Measurements from ENCODE around the gene ZNF500. TPM values are rescaled to one million over a fixed set of nuclear protein-coding genes. Genes with fewer than 3 reads are reported as not detected.

Gene ZNF500
- total and polyA plus RNA-seq, 10 of the 15 experiments (the other 5 are each of a cell fraction or from before 2014, with no cell fraction given): 0.99 to 13.1 (median 5.5) TPM

GRCh38 chr16:4788489-4788889 lies 21.5 kb upstream of the ZNF500 start:
- FAIRE-seq: no peak
- H3K79me2 ChIP-seq (ENCODE audit: control insufficient read depth, insufficient read depth, low read length): no peaks in the 10 kb centered on the region
- H3K9me3 ChIP-seq (replicated peaks; ENCODE audit: control insufficient read depth, insufficient read depth, low read length): no peaks in the 10 kb centered on the region
- ATAC-seq: no peak
- no peaks in the 10 kb centered on the region for H3K36me3 ChIP-seq (ENCODE audit: control insufficient read depth in 2 of 2, insufficient read depth in 2 of 2, low read length in 1 of 2)
- in situ Hi-C loops (cut with MboI): no loop called here
- CTCF ChIA-PET: interaction anchor here (1.1 kb wide), 1 partner anchor 54 kb away, joined by 3 read pairs; the partner anchor contains the start of genes ANKS3 and DNAAF8
- BruUV-seq (replicated peaks): no TSS peak
- H3K27me3 ChIP-seq (replicated peaks in 1 of 2; ENCODE audit: control insufficient read depth in 2 of 2, insufficient read depth in 2 of 2, low read length in 1 of 2): no peaks in the 10 kb centered on the region
- RAD21 ChIA-PET (ENCODE audit: unreplicated experiment): no interaction called here
- no peak for DNase-seq (ENCODE audit: low read depth, low spot score)
- no peaks in the 10 kb centered on the region for H4K20me1 ChIP-seq (ENCODE audit: control insufficient read depth, insufficient read depth)
- no peak overlapping the region for H2AFZ ChIP-seq (ENCODE audit: control insufficient read depth, low read depth, low read length)
- no peak overlapping the region for H3K9ac ChIP-seq (ENCODE audit: control insufficient read depth, insufficient read depth, low read length)
- no peak overlapping the region for H3K4me3 ChIP-seq
- intact Hi-C loops (cut with micrococcal nuclease; ENCODE audit: unreplicated experiment): no loop called here
- TF ChIP-seq RELA (IDR thresholded peaks at IDR 0.05; ENCODE audit: borderline replicate concordance, partially characterized antibody) (no peak), ZSCAN29 (IDR thresholded peaks at IDR 0.05) (no peak), JUNB (IDR thresholded peaks at IDR 0.05) (no peak), STAT1 (conservative IDR thresholded peaks at IDR 0.05) (no peak)
- POLR2A ChIA-PET: no interaction called here
- no peak overlapping the region for H3K27ac ChIP-seq (ENCODE audit: control insufficient read depth, insufficient read depth)
- SMC1A ChIA-PET (ENCODE audit: uncharacterized antibody, unreplicated experiment): no interaction called here
- H3K4me1 ChIP-seq (ENCODE audit: control insufficient read depth, insufficient read depth, low read length): no peaks in the 10 kb centered on the region
- no peak overlapping the region for H3K4me2 ChIP-seq (ENCODE audit: control insufficient read depth, insufficient read depth)
- WGBS (ENCODE audit: insufficient coverage, insufficient replicate concordance, low lambda C conversion rate, missing lambda C conversion rate): 50% methylated on average over 9 of the region's 9 CpGs

GRCh38 chr16:4787627-4788482 lies 20.9 kb upstream of the ZNF500 start, which contains the start of gene SEPTIN12:
SEPTIN12 (minus strand) TSS chr16:4788345; CDS start chr16:4787645, 700 bp downstream.
- no peak within 1 kb of the TSS for H3K4me2 ChIP-seq (ENCODE audit: control insufficient read depth, insufficient read depth)
- BruUV-seq (replicated peaks): no TSS peak
- ChIA-PET CTCF (interaction anchor here (1.1 kb wide), 1 partner anchor 54 kb away, joined by 3 read pairs; the partner anchor contains the start of genes ANKS3 and DNAAF8), POLR2A (no interaction called here), RAD21 (ENCODE audit: unreplicated experiment) (no interaction called here), SMC1A (ENCODE audit: uncharacterized antibody, unreplicated experiment) (no interaction called here)
- no peaks in the 10 kb centered on the region for H3K9me3 ChIP-seq (replicated peaks; ENCODE audit: control insufficient read depth, insufficient read depth, low read length)
- H3K4me3 ChIP-seq: no peak within 1 kb of the TSS
- no peaks in the 10 kb centered on the region for H3K4me1 ChIP-seq (ENCODE audit: control insufficient read depth, insufficient read depth, low read length)
- WGBS (ENCODE audit: insufficient coverage, insufficient replicate concordance, low lambda C conversion rate, missing lambda C conversion rate): 42% methylated on average over 12 of the region's 14 CpGs
- no peaks in the 10 kb centered on the region for H3K79me2 ChIP-seq (ENCODE audit: control insufficient read depth, insufficient read depth, low read length)
- no peak within 1 kb of the TSS for H2AFZ ChIP-seq (ENCODE audit: control insufficient read depth, low read depth, low read length)
- H3K9ac ChIP-seq (ENCODE audit: control insufficient read depth, insufficient read depth, low read length): no peak within 1 kb of the TSS
- DNase-seq (ENCODE audit: low read depth, low spot score) (no peak), ATAC-seq (no peak), FAIRE-seq (no peak)
- H4K20me1 ChIP-seq (ENCODE audit: control insufficient read depth, insufficient read depth): no peaks in the 10 kb centered on the region
- H3K27ac ChIP-seq (ENCODE audit: control insufficient read depth, insufficient read depth): no peak within 1 kb of the TSS
- no peak for TF ChIP-seq KLF5 (IDR thresholded peaks at IDR 0.05; ENCODE audit: partially characterized antibody)
- in situ Hi-C loops (cut with MboI): no loop called here
- intact Hi-C loops (cut with micrococcal nuclease; ENCODE audit: unreplicated experiment): no loop called here
- H3K36me3 ChIP-seq (ENCODE audit: control insufficient read depth in 2 of 2, insufficient read depth in 2 of 2, low read length in 1 of 2): no peaks in the 10 kb centered on the region
- H3K27me3 ChIP-seq (replicated peaks in 1 of 2; ENCODE audit: control insufficient read depth in 2 of 2, insufficient read depth in 2 of 2, low read length in 1 of 2): no peaks in the 10 kb centered on the region
